HepG2 (cell line): ENCODE results near the gene RNF125. TPM values are rescaled to one million over a fixed set of nuclear protein-coding genes. Genes with fewer than 3 reads are reported as not detected.
"Not testable (repeated sequence)": the region's sequence is repeated elsewhere in the genome, so short reads cannot be mapped to it uniquely, and the experiment has no call there.

Experiments
- ATAC-seq: fragments of 200-7000 bp; cut with Tn5 transposase; 3 replicates; pipeline ENCODE4 v1.9.1; 2020; ENCODE audit warnings: mild to moderate bottlenecking, moderate library complexity
- BruUV-seq: library from RNA; stranded (reverse); fragments of 400-500 nt; replicated peaks from 2 replicates; lab custom pipeline; 2021; lab: Mats Ljungman, UMichigan
- CTCF ChIA-PET: fragments of 300-600 bp; formaldehyde crosslinking; extraction: SDS; loops from one replicate; lab custom pipeline; 2021; ENCODE audit warnings: low total read pairs, inconsistent platforms, low intra/inter-chr PET ratio; lab: Yijun Ruan, JAX
- POLR2A ChIA-PET: fragments of 350-600 bp; sonication (Branson Sonifier 250); formaldehyde crosslinking; loops from one replicate; lab custom pipeline; 2020; ENCODE audit warnings: antibody characterized with exemption, inconsistent platforms; lab: Yijun Ruan, JAX
- DNase-seq: peaks from one replicate; pipeline ENCODE4 v3.0.0-alpha.2; 2015; ENCODE audit warnings: low spot score
- FAIRE-seq: peaks from 3 replicates; lab custom pipeline; 2011; peaks lifted over from hg19 to GRCh38; lab: Jason Lieb, UNC
- H2AFZ ChIP-seq: one replicate; pipeline ENCODE4 v1.6.1; 2011; ENCODE audit warnings: low read length, inconsistent platforms
- H3K27ac ChIP-seq: fragments of 300-600 bp; 3 replicates; pipeline ENCODE4 v1.8.0; 2011; ENCODE audit warnings: mixed run types, mild to moderate bottlenecking, mixed read lengths, low read length, inconsistent platforms; ENCODE audit not compliant: insufficient read depth; ENCODE audit errors: extremely low read length
- H3K27me3 ChIP-seq, 2 experiments: fragments of 200-600 bp in 1 of 2; 2 replicates in 1 of 2; 3 replicates in 1 of 2; pipeline versions ENCODE4 v1.6.0 to v1.8.0; 2011; ENCODE audit warnings: low read length in 2 of 2, mild to moderate bottlenecking in 2 of 2, moderate library complexity in 2 of 2, inconsistent platforms in 1 of 2; ENCODE audit not compliant: insufficient read depth in 2 of 2, control insufficient read depth in 1 of 2
- H3K36me3 ChIP-seq, 2 experiments: fragments of 200-600 bp in 1 of 2; replicated peaks in 1 of 2; 2 replicates in 1 of 2; 3 replicates in 1 of 2; pipeline versions ENCODE4 v1.5.1 to v1.8.0; 2011; ENCODE audit warnings: low read length in 2 of 2, inconsistent platforms in 1 of 2; ENCODE audit not compliant: insufficient read depth in 2 of 2, control insufficient read depth in 1 of 2
- H3K4me1 ChIP-seq: 2 replicates; pipeline ENCODE4 v1.5.1; 2012; ENCODE audit warnings: low read length, inconsistent platforms; ENCODE audit not compliant: insufficient read depth
- H3K4me2 ChIP-seq: 2 replicates; pipeline ENCODE4 v1.6.0; 2011; ENCODE audit warnings: low read depth, low read length, inconsistent platforms
- H3K4me3 ChIP-seq, 3 experiments: fragments of 200-600 bp in 1 of 3; sonication (generic), shearing (Covaris generic) in 1 of 3; replicated peaks in 1 of 3; 2 replicates each; pipeline ENCODE4 v1.5.1; 2011 to 2016; ENCODE audit warnings: low read length in 3 of 3, inconsistent platforms in 2 of 3, low read depth in 2 of 3, mild to moderate bottlenecking in 2 of 3, control low read depth in 1 of 3, mixed read lengths in 1 of 3; ENCODE audit not compliant: insufficient read depth in 1 of 3
- H3K79me2 ChIP-seq: one replicate; pipeline ENCODE4 v1.6.1; 2011; ENCODE audit warnings: low read length, inconsistent platforms; ENCODE audit not compliant: insufficient read depth
- H3K9ac ChIP-seq: 2 replicates; pipeline ENCODE4 v1.6.0; 2011; ENCODE audit warnings: mild to moderate bottlenecking, low read depth, low read length, inconsistent platforms; ENCODE audit not compliant: insufficient read depth
- H3K9me3 ChIP-seq: 2 replicates; pipeline ENCODE4 v1.5.1; 2012; ENCODE audit warnings: mild to moderate bottlenecking, low read length
- H4K20me1 ChIP-seq: 2 replicates; pipeline ENCODE4 v1.6.0; 2011; ENCODE audit warnings: inconsistent platforms, mild to moderate bottlenecking, low read length, moderate library complexity; ENCODE audit not compliant: insufficient read depth
- CC2D1A ChIP-seq: sonication (generic); formaldehyde crosslinking; IDR thresholded peaks from 2 replicates; pipeline ENCODE4 v1.8.1; 2023; ENCODE audit warnings: mild to moderate bottlenecking, missing genetic modification reagents
- CEBPG ChIP-seq: IDR thresholded peaks from 2 replicates; pipeline ENCODE4 v1.6.1; 2016
- DRAP1 ChIP-seq: IDR thresholded peaks from 2 replicates; pipeline ENCODE4 v1.6.1; 2016; ENCODE audit warnings: missing genetic modification reagents, missing compliant biosample characterization
- ELF3 ChIP-seq: IDR thresholded peaks from 2 replicates; pipeline ENCODE4 v1.6.1; 2016; ENCODE audit warnings: missing genetic modification reagents, missing compliant biosample characterization
- HNRNPL ChIP-seq: fragments of 200-400 bp; formaldehyde crosslinking; IDR thresholded peaks from 2 replicates; pipeline ENCODE4 v1.6.1; 2017; ENCODE audit warnings: mild to moderate bottlenecking, low read depth, low read length
- HNRNPLL ChIP-seq: fragments of 200-400 bp; formaldehyde crosslinking; IDR thresholded peaks from 2 replicates; pipeline ENCODE4 v1.6.1; 2017; ENCODE audit warnings: mild to moderate bottlenecking, low read depth, low read length; ENCODE audit not compliant: poor library complexity, severe bottlenecking
- MNT ChIP-seq: fragments of 450-650 bp; IDR thresholded peaks from 2 replicates; pipeline ENCODE4 v1.6.1; 2016
- NR1H2 ChIP-seq: sonication (generic); formaldehyde crosslinking; IDR thresholded peaks from 2 replicates; pipeline ENCODE4 v1.8.1; 2022; ENCODE audit warnings: low read depth, missing genetic modification reagents, borderline replicate concordance
- SP140L ChIP-seq: sonication (generic); formaldehyde crosslinking; IDR thresholded peaks from 2 replicates; pipeline ENCODE4 v1.4.0; 2020; ENCODE audit warnings: missing genetic modification reagents, borderline replicate concordance
- THRA ChIP-seq: sonication (generic); formaldehyde crosslinking; IDR thresholded peaks from 2 replicates; pipeline ENCODE4 v1.4.0; 2020; ENCODE audit warnings: missing genetic modification reagents, borderline replicate concordance
- ZBTB38 ChIP-seq: sonication (generic); formaldehyde crosslinking; IDR thresholded peaks from 2 replicates; pipeline ENCODE4 v1.5.1; 2020; ENCODE audit warnings: mild to moderate bottlenecking, missing genetic modification reagents
- WGBS: methylation state at CpG from one replicate; pipeline ENCODE4 v1.1.6; 2017; ENCODE audit warnings: low lambda C conversion rate; 5-methylcytosine and 5-hydroxymethylcytosine counted together
- in situ Hi-C: cut with HindIII; loops from 2 replicates; pipeline ENCODE4 v1.10.0; 2017; ENCODE audit warnings: low pct_unique_long_range_greater_than_20kb; ENCODE audit not compliant: extremely low pct_ligation_motif_present
- intact Hi-C: fragments of 100-400 bp; cut with micrococcal nuclease; formaldehyde crosslinking; loops from one replicate; pipeline ENCODE4 v1.10.0; 2022; ENCODE audit not compliant: unreplicated experiment
- polyA plus RNA-seq, 8 experiments: library from polyadenylated mRNA; depleted of rRNA in 3 of 8; stranded (reverse) in 7 of 8; unstranded in 1 of 8; fragments of >200 nt; fragmentation: Illumina TruSeq in 4 of 8; extraction: Trizol in 4 of 8; gene quantifications; 2 replicates each; pipeline versions ENCODE4 v1.2.1 to v1.2.3, GENCODE V29; 2011 to 2016; ENCODE audit warnings: low read depth in 4 of 8, missing spikeins in 1 of 8, mixed read lengths in 1 of 8; ENCODE audit not compliant: insufficient read depth in 1 of 8
- total RNA-seq, 5 experiments: library from RNA; depleted of rRNA; stranded (reverse); fragments of >200 nt; fragmentation: Illumina TruSeq; extraction: Trizol; gene quantifications; 2 replicates each; pipeline ENCODE4 v1.2.3, GENCODE V29; 2016; ENCODE audit warnings: low read depth in 1 of 5

RNF125 gene
- total and polyA plus RNA-seq, 2 of the 13 experiments (the other 11 are each of a cell fraction or from before 2014, with no cell fraction given), result 0.58 to 1.8 TPM

- BruUV-seq, result no TSS peak
- Histone ChIP-seq H3K4me1 (no peaks in the 10 kb centered on the region), H3K9me3 (no peaks in the 10 kb centered on the region), H3K36me3 (no peaks in the 10 kb centered on the region), H3K4me2 (no peak overlapping the region), H4K20me1 (no peaks in the 10 kb centered on the region), H3K79me2 (no peaks in the 10 kb centered on the region), H3K4me3 (no peak overlapping the region), H3K27me3 (peaks cover 0 to 8% of the 10 kb centered on the region in 2 experiments; a peak in 1 of 5 replicates), H3K9ac (no peak overlapping the region), H2AFZ (no peak overlapping the region), H3K27ac (no peak overlapping the region)
- TF ChIP-seq MNT, result no peak
- TF ChIP-seq SP140L (CRISPR knock-in tag), result no peak
- TF ChIP-seq ELF3 (CRISPR knock-in tag), result no peak
- no peak for TF ChIP-seq CC2D1A (CRISPR knock-in tag)
- TF ChIP-seq HNRNPLL, result no peak
- TF ChIP-seq CEBPG (CRISPR knock-in tag), result no peak
- TF ChIP-seq NR1H2 (CRISPR knock-in tag), result no peak
- no peak for TF ChIP-seq ZBTB38
- TF ChIP-seq HNRNPL, result no peak
- no peak for TF ChIP-seq THRA
- TF ChIP-seq DRAP1, result no peak
- ATAC-seq (no peak), FAIRE-seq (no peak), DNase-seq (no peak)
- WGBS, result 58% methylated on average over 5 of the region's 5 CpGs
- in situ Hi-C loops, result no loop called here
- POLR2A ChIA-PET, result no interaction called here
- CTCF ChIA-PET, result no interaction called here
- intact Hi-C loops, result no loop called here
Measured at GRCh38 chr18:31998880-31999412, 19.7 kb upstream of the RNF125 start.

GRCh38 chr18:32001141-32001540, 17.5 kb upstream of the RNF125 start:
- H3K9me3 ChIP-seq, H3K4me3 ChIP-seq, H3K4me2 ChIP-seq, DNase-seq, H3K79me2 ChIP-seq, H2AFZ ChIP-seq, FAIRE-seq, H3K36me3 ChIP-seq, H3K27me3 ChIP-seq, H3K9ac ChIP-seq, H4K20me1 ChIP-seq, H3K4me1 ChIP-seq, BruUV-seq, in situ Hi-C loops, H3K27ac ChIP-seq, CTCF ChIA-PET, POLR2A ChIA-PET, ATAC-seq, intact Hi-C loops: not testable (repeated sequence)
- WGBS, result 57% methylated on average over 7 of the region's 7 CpGs
